Measurements from ENCODE around the gene ATP8A2. TPM values are rescaled to one million over a fixed set of nuclear protein-coding genes. Genes with fewer than 3 reads are reported as not detected.

Gene ATP8A2
- total RNA-seq, 2 experiments from 2014 or later = 0.92 to 0.94 TPM

DNA sequence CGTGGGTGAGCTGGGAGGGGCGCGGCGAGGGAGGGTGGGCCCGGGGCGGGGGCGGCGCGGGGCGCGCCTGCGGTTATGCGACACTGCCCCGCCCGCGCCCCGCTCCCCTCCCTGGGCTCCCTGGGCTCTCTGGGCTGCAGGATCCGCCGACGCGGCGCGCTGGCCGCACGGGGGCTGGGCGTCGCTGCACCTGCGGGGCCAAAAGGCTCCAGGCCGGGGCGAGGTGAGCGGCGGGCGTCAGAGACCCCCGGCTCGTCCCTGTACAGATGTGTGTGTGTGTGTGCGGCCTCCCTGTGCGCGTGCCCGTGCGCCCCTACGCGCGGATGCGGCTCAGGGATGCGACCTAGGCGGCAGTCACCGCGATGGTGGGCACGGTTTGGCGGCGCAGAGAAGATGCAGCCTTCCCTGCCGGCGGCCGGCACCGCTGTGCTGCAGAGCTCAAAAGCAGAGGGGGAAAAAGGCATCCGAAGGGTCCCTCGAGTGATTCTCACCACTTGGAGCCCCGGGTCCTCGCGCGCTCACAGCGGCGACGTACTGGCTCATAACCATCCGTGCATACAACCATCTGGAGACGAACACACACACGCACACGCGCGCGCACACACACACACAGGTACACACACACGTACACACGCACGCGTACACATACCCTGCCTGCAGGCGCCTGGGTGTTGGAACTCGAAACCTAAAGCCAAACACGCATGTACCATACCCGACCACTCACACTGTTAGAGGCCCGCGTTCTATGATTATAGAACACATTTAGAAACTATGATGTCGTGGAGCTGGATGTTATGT, 709 bp downstream of the ATP8A2 start:
- H3K27ac Mint-ChIP-seq = no peak overlapping the region
- DNase-seq (peak; percentile 7), ATAC-seq (no peak)
- POLR2A ChIA-PET = no interaction called here
- intact Hi-C loops (cut with micrococcal nuclease) = no loop called here
- CTCF ChIA-PET = interaction anchor here (2.2 kb wide), 1 partner anchor 368 kb away, joined by 4 read pairs; no protein-coding TSS in a partner anchor
- H3K4me1 Mint-ChIP-seq (ENCODE audit: low read depth) = peaks cover 5% of the 10 kb centered on the region
- TF ChIP-seq CTCF (IDR thresholded peaks at IDR 0.05) = no peak
- peak overlapping the region; percentile 18 for H3K4me3 Mint-ChIP-seq
- H3K27me3 Mint-ChIP-seq = peaks cover 54% of the 10 kb centered on the region
- no peaks in the 10 kb centered on the region for H3K9me3 Mint-ChIP-seq
- no peaks in the 10 kb centered on the region for H3K36me3 Mint-ChIP-seq (ENCODE audit: low read depth)

GRCh38 chr13:25375727-25376358, 4.1 kb downstream of the ATP8A2 start:
- Mint-ChIP-seq H3K4me3 (no peak overlapping the region), H3K27ac (no peak overlapping the region), H3K27me3 (peaks cover 44% of the 10 kb centered on the region), H3K4me1 (ENCODE audit: low read depth) (peaks cover 5% of the 10 kb centered on the region), H3K36me3 (ENCODE audit: low read depth) (no peaks in the 10 kb centered on the region), H3K9me3 (no peaks in the 10 kb centered on the region)
- DNase-seq (peak; percentile 52), ATAC-seq (no peak)
- ChIA-PET CTCF (interaction anchor here (0.7 to 1.9 kb wide), 21 partner anchors 9 to 291 kb away, joined by 3 to 20 read pairs (median 4); no protein-coding TSS in a partner anchor), POLR2A (no interaction called here)
- peak; percentile 59 for TF ChIP-seq CTCF (IDR thresholded peaks at IDR 0.05)
- intact Hi-C loops (cut with micrococcal nuclease) = no loop called here

DNA sequence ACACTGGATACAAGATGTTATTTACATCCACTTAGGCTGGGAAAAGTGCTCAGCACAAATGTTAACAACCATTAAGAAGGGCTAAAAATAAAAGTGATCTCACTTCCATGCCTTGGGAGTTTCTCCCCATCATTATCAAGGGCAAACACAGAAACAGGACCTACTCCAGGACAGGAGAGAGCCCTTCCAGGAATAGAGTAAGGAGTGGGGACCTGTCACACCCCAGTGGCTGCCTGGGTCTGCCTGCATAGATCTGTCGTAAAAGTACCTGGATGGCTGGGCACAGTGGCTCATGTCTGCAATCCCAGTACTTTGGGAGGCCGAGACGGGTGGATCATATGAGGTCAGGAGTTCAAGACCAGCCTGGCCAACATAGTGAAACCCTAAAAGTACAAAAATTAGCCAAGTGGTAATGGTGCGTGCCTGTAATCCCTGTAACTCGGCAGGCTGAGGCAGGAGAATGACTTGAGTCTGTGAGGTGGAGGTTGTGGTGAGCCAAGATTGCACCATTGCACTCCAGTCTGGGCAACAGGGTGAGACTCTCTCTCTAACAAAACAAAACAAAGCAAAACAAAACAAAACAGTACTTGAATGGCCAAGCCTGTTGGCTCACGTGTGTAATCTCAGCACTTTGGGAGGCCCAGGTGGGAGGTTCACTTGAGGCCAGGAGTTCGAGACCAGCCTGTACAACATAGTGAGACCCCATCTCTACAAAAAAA, 5.6 kb downstream of the ATP8A2 start:
- Mint-ChIP-seq H3K27me3 (peaks cover 43% of the 10 kb centered on the region), H3K36me3 (ENCODE audit: low read depth) (no peaks in the 10 kb centered on the region), H3K9me3 (no peaks in the 10 kb centered on the region), H3K27ac (no peak overlapping the region), H3K4me3 (no peak overlapping the region), H3K4me1 (ENCODE audit: low read depth) (peaks cover 2% of the 10 kb centered on the region)
- intact Hi-C loops (cut with micrococcal nuclease) = no loop called here
- no peak for TF ChIP-seq CTCF (IDR thresholded peaks at IDR 0.05)
- ATAC-seq (no peak), DNase-seq (no peak)
- CTCF ChIA-PET = no interaction called here
- POLR2A ChIA-PET = no interaction called here

DNA sequence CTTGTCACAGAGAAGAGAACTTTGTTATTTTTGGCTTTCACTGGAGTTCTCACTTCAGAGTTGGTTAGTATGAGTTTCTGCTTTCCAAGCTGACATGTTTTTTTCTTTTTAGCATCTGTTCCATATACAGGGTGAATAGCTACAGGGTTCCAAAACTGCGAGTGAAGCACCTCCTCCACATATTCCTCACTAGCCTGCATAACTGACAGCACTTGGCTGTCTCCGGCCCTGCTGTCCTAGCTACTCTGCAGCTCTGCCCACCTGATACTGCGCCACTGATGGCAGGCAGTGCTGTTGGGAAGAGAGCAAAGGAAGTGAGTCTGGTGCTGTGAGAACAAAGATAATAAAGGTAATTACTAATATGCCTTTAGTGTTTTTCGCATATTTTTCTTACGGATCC, 6.8 kb downstream of the ATP8A2 start:
- Mint-ChIP-seq H3K27me3 (peaks cover 33% of the 10 kb centered on the region), H3K4me3 (no peak overlapping the region), H3K9me3 (no peaks in the 10 kb centered on the region), H3K27ac (no peak overlapping the region), H3K36me3 (ENCODE audit: low read depth) (no peaks in the 10 kb centered on the region), H3K4me1 (ENCODE audit: low read depth) (no peaks in the 10 kb centered on the region)
- ChIA-PET CTCF (no interaction called here), POLR2A (no interaction called here)
- intact Hi-C loops (cut with micrococcal nuclease) = no loop called here
- DNase-seq = no peak
- TF ChIP-seq CTCF (IDR thresholded peaks at IDR 0.05) = no peak
- no peak for ATAC-seq

DNA sequence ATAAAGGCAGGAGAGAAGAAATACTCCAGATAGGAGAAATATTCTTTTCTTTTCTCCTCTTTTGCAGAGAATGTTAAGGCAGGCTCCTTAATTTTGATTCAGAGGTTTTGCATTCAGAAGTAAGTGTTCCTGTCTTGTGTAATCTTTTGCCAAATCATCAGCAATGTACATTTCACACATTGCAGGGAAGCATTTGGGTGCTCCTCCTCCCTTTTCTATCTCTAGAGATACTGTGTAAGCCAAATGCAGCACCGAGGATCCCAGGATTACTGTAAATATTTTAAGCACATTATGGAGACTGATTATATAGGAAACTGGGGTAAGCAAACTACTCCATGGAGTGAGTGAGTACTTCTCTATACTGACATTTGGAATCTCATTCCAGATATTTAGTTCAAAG, 7.2 kb downstream of the ATP8A2 start:
- Mint-ChIP-seq H3K4me3 (no peak overlapping the region), H3K27ac (no peak overlapping the region), H3K4me1 (ENCODE audit: low read depth) (no peaks in the 10 kb centered on the region), H3K36me3 (ENCODE audit: low read depth) (no peaks in the 10 kb centered on the region), H3K27me3 (peaks cover 28% of the 10 kb centered on the region), H3K9me3 (no peaks in the 10 kb centered on the region)
- ChIA-PET POLR2A (no interaction called here), CTCF (no interaction called here)
- TF ChIP-seq CTCF (IDR thresholded peaks at IDR 0.05) = no peak
- DNase-seq = no peak
- intact Hi-C loops (cut with micrococcal nuclease) = no loop called here
- ATAC-seq = no peak
